Right forelimb (tissue), 1 donor: ENCODE data around the gene DOLK.

ENCODE experiments used
- DNase-seq: peaks from one replicate; pipeline ENCODE4 v3.0.0-alpha.2; 2018

DOLK gene

DNA sequence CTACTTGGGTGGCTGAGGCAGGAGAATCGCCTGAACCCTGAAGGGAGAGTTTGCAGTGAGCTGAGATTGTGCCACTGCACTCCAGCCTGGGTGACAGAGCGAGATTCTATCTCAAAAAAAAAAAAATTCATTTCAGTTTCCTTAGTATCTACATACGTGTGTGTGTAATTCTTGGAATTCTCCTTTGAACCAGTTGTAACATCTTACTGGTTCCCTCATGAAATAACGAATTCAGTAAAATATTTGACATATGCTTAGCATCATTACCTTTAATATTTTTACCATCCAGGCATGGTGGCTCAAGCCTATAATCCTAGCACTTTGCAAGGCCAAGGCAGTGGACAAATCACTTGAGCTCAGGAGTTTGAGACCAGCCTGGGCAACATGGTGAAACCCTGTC, 17.8 kb downstream of the DOLK start:
- DNase-seq, result no peak

DNA sequence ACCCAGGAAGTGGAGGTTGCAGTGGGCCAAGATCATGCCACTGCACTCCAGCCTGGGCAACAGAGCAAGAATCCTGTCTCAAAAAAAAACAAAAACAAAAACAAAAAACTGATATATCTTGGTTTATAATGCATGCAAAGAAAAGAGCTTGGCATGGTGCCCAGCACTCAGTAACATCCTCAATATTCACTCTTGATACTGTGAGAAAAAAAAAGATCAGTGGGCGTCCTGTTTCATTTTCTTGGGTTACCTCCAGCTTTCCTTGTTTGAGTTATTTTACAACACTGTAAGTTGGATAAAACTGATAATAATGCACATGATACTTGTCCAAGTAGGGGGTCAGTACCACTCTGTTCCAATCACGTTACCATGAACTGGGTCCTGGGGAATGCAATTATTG, 18.8 kb downstream of the DOLK start:
- no peak for DNase-seq

DNA sequence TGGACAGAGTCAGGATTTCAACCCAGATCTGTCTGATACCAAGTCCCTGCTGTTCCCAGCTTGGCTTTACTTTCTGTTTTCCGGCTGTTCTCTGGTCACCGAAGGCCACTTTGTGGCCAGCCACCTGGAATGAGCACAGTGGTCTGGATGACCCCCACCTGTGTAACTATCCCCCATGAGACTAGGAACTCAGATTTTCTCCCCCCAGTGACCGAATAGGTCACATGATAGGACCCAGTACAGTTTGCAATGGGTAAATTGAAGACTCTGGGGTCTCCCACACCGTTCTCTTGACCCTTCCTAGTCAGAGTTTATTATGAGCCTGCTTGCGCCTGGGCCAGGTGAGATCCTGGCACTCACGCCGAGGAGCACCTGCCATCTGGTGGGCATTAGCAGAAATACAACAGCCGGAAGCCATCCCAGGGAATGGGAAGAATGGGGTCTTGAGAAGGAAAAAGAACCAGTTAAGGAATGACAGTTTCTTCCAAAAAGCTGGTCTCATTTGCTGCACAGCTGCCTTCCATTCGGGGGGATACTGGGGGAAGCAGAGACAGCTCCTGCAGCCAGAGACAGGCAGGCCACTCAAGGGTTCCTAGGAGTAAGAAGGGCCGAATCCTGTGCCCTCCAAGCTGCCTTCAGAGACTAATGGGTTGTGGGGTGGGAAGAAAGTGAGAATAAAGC, 19.5 kb downstream of the DOLK start:
- no peak for DNase-seq

DNA sequence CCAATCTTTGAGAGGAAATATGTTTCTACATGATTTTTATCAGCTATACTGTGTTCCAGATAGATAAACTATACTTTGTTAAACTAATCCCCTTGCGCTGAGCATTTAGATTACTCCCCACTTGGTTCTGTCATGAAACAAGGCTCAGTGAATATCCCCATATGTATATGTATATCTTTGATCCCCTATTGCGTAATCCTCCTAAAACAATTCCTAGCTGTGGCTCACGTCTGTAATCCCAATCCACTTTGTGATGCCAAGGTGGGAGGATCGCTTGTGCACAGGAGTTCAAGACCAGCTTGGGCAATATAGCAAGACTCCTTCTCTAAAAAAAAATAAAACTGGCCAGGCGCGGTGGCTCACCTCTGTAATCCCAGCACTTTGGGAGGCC, 23.9 kb downstream of the DOLK start:
- DNase-seq, result no peak

DNA sequence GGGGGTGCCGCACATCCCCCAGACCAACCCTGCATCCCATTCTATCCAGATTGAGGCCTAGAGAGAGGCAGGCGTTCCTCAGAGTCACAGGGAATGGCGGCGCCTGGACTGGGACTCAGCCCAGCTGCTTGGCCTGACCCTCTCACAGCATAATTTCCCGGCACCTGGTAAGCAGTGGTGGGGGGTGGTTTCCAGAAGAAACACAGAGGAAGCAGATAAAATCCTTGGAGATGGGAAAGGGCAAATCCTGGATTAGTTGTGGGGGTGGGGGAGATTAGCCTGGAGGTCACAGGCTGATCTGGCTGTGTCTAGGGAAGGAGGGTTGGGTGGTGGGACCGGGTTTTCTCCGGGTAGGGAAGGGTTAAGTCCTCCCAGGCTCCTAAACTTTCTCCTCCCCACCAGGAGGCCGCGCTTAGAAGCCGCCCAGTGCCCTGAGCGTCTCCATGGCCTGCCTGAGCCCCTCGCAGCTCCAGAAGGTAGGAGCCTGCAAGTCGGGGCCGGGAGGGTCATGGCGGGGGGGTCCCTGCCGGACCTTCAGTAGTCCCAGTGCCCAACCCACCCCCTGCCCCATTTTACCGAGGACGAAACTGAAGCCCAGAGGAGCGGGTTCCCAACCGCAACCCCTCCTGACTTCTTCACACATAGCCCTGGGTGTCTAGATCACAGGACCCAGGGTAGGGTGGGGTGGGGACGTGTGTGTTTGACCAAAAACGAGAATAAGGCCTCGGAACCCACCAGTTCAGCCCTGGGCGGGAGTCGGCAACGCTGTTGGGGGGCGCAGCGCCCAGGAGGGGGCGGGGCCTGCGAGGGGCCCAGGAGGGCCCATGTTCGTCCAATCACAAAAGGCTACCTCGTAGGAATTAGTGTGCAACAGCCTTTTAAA, 25.3 kb downstream of the DOLK start:
- DNase-seq, result peak; percentile 85

DNA sequence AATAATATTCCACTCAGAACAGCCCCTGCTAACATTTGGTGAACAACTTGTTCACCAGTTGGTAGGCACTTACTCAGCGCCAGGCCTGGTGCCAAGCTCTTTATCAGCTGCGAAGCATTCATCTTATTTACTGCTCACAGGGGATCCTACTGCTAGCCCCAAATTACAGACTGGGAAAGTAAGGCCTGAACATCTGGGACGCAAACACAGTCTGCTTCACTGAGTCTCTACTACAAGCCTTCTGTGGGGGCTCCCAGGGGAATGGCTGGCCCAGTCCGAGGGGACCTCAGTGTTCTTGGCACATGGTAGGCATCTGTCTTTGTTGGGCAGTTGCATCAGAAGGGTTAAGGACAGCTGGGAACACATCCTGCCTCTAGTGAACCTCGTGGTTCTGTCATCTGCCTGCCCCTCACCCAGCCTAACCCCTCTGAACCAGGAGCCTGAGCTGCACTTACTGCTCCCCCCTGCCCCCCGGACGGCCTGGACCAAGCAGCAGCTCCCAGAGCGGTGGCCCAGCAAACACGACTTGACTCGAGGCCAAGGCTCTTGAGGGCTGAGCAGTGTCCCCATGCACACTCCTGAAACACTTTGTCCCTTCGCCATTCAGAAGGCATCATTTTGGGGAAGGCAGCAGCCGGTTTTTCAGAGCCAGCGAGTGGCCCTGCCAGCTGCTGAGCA, 26.9 kb downstream of the DOLK start, which contains the start of gene PHYHD1:
TSS of gene PHYHD1 (plus strand) at position 602 of the 678 bp plus-strand sequence. CDS start 1,342 bp downstream, outside the sequence.
- peak; percentile 57 for DNase-seq

DNA sequence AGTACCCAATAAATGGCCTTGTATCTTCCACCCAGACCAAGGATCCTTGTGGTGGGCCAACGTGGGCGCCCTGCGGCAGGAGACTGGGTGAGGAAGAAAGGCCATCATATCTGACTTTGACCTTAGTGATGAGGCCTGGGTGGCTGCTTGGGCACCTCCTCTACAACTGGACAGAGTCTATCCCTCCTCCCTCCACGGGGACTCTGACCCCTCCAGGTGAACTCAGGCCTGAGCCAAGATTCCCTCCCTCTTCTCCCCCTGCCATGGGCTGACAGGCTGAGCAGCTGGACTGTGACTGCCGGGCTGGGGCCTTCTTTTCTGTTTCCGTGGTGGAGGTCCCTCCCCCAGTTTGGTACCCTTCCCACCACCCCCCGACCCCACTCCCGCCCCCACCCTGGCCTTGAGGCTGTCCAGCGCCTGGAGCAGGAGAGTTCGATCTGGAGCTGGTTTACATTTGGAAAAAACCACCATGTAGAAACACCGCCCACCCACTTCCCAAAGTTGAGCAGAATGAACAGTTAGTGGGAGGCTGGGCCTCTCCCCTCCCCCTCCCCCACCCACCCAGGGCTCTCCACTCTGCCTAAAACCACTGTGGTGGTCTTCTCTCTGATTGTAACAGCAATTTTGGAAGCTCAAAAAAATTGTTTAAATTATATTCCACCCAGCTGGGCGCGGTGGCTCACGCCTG, 27.9 kb downstream of the DOLK start:
- DNase-seq, result no peak

DNA sequence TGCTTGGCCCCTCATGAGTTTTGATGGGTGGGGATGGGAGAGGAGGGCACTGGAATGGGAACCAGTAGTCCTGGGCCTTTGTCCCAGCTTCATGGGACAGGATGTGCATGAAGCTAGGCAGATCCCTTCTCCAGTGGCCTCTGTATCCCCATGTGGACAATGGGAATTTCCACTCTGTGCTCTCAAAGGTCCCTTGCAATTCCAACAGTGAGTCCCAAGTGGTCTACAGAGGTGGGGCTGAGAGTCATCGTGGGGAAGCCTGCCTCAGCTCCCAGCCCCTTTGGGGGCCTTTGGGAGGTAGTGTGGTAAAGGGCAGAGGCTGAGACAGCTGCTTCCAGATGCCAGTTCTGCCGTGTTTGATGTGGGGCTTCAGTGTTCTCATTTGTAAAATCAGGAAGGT, 28.5 kb downstream of the DOLK start:
- no peak for DNase-seq

DNA sequence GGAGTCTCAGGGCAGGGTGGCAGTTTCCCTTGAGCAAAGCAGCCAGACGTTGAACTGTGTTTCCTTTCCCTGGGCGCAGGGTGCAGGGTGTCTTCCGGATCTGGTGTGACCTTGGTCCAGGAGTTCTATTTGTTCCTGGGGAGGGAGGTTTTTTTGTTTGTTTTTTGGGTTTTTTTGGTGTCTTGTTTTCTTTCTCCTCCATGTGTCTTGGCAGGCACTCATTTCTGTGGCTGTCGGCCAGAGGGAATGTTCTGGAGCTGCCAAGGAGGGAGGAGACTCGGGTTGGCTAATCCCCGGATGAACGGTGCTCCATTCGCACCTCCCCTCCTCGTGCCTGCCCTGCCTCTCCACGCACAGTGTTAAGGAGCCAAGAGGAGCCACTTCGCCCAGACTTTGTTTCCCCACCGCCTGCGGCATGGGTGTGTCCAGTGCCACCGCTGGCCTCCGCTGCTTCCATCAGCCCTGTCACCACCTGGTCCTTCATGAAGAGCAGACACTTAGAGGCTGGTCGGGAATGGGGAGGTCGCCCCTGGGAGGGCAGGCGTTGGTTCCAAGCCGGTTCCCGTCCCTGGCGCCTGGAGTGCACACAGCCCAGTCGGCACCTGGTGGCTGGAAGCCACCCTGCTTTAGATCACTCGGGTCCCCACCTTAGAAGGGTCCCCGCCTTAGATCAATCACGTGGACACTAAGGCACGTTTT, 30.1 kb downstream of the DOLK start:
- peak; percentile 86 for DNase-seq

DNA sequence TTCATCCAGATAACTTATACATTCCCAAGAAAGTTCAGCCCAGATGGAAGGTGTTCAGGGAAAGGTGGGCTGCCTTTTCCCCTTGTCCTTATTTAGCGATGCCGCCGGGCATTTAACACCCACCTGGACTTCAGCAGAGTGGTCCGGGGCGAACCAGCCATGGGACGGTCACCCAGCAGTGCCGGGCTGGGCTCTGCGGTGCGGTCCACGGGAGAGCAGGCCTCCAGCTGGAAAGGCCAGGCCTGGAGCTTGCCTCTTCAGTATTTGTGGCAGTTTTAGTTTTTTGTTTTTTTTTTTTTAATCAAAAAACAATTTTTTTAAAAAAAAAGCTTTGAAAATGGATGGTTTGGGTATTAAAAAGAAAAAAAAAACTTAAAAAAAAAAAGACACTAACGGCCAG, 30.7 kb downstream of the DOLK start:
- no peak for DNase-seq

DNA sequence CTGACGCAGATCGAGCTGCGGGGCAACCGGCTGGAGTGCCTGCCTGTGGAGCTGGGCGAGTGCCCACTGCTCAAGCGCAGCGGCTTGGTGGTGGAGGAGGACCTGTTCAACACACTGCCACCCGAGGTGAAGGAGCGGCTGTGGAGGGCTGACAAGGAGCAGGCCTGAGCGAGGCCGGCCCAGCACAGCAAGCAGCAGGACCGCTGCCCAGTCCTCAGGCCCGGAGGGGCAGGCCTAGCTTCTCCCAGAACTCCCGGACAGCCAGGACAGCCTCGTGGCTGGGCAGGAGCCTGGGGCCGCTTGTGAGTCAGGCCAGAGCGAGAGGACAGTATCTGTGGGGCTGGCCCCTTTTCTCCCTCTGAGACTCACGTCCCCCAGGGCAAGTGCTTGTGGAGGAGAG, 31.2 kb downstream of the DOLK start:
- no peak for DNase-seq

DNA sequence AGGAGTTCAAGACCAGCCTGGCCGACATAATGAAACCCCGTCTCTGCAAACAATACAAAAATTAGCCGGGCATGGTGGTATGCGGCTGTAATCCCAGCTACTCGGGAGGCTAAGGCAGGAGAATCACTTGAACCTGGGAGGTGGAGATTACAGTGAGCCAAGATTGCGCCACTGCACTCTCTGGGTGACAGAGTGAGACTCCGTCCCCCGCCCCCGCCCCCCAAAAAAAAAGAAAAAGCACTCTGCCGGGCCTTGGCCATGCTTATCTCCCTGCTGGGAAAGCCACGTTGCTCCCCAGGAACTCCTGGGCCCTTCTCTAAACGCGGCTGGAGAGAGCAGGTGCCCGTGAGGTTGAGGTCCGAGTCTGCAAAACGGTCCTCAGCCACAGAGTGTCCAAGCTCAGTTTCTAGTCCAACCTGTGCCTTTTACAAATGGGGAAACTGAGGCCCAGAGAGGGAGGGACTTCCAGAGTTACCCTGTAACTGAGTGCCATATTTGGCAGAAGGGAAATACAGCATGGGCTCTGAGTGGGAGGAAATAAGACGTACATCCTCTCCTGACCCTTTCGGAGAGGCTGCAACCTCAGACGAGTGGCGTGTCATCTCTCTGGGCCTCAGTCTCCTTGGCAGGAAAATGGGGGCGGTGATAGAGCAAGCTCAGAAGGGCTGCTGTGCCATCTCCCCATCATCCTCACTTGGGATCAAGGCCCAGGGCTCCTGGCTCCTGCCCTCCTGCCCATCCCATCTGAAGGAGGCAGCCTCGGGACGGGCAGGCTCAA, 33.2 kb downstream of the DOLK start:
- DNase-seq, result no peak

DNA sequence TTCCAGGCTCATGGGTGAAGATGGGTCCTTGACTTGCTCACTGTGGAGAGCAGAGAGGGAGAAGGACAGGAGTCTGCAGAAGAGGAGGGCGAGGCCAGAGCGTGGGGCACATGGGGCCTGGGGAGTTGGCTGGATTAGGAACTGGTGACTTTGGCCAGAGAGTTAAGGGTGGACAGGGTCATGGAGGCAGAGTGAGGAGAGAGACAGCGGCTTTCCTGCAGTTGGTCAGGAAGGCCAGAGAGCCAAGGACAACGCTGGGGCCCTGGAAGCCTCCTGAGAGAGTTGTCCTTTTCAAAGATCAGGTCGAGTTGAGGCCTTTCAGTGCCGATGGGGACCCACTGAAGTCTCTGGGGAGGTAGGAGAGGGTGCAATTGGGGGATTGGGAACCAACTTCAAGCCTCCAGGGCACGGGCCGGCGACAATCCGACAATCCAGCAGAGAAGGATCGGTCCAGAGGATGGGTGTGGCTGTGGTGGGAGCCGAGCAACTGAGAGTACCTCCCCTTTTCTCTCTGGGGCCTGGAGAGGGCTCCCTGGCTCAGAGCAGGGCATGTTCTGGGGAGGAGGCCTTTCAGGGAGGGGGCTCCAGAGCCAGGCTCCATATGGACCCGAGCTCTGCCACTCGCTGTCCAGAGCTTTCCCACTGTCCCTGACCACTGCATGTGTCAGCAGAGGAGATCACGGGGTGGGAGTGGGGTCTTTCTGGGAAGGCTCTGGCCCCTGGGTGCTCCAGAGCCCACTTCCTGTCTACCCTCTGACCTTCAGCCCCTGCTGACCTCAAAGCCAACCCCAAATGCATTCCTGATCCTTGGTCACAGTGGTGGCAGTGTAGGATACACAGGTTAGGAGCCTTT, 34.1 kb downstream of the DOLK start:
- no peak for DNase-seq

DNA sequence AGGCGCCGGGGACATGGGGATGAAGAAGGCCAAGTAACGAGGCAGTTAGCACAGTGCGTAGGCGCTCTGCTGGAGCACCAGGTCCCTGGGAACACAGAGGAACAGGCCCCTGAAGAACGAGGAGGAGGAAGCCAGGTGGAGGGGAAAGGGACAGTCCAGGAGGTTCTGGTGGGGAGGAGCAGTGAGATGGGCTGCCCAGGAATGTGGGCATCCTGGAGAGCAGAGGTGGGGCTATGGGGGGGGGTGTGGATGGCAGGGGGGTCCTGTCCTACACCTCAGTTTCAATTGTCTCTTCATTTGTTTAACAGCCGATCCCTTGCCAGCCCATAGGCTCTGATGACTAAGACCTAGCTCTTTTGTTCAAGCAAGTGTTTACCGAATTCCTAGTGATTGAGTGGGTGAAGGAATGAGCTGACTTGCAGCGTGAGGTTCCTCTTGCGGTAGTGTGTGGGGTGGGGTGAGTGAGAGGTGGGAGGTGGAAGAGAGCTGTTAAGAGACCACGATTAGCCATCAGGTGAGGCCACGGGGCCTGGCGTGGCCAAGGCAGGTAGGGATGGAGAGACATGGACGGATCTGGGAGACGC, 35.0 kb downstream of the DOLK start:
- no peak for DNase-seq

DNA sequence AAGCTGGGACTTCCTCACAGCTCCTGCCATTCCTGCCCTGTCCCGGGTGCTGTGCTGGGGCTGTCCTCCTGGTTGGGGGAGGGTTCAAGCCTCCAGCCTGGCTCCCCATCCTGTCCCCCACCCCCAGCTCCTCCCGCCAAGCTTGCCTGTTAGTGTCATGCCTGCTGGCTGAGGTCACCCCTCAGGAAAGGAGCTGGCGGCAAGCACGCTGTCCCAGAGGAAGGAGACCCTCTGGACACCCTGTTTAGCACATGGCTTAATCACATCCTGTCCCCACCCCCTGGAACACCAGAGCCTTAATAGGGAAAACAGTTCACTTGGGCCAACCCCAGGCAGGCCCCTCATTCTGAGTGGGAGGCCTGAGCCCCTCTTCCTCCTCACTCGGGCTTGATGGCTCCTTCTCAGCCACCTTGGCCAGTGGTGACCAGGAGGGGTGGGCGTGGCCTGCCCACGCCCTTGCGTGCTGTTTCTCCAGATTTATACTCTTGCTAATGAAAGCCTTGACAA, 35.8 kb downstream of the DOLK start:
- peak; percentile 59 for DNase-seq

DNA sequence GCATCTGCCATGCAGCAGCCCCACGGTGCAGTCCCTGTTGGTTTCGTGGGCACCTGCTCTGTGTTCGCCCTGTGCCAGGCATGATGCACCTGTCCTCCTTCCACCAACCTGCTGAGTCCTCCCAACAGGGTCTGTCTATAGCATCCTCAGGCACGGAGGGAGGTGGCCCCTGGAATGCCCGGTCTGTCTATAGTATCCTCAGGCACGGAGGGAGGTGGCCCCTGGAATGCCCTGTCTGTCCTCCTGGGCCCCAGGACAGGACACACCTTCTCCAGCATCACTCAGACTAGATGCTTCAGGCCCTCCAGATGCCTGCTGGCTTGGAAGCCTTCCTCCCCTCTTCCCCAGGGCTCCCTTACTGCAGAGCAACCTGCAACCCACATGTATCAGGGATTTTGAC, 36.5 kb downstream of the DOLK start:
- no peak for DNase-seq

DNA sequence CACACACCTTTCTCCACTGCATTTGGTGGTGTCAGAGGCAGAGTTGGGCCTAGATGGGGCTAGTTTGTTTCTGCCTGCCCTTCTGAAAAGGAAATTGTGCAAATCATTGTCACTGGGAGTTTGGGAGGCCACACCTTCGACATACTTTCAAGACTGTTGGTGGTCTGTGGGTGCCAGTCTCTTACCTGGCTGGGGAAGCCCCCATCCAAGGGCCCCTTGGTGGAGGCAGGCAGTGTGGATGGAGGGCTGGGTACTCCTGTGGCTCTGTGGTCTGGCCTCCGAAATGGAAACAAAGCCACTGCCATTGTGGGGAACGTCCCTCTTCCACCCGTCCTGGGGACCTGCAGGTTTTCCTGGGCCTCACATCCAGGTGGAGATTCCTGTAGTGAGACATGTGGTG, 37.5 kb downstream of the DOLK start:
- no peak for DNase-seq

DNA sequence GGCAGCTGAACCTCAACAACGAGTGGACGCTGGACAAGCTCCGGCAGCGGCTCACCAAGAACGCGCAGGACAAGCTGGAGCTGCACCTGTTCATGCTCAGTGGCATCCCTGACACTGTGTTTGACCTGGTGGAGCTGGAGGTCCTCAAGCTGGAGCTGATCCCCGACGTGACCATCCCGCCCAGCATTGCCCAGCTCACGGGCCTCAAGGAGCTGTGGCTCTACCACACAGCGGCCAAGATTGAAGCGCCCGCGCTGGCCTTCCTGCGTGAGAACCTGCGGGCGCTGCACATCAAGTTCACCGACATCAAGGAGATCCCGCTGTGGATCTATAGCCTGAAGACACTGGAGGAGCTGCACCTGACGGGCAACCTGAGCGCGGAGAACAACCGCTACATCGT, 39.0 kb downstream of the DOLK start:
- no peak for DNase-seq

DNA sequence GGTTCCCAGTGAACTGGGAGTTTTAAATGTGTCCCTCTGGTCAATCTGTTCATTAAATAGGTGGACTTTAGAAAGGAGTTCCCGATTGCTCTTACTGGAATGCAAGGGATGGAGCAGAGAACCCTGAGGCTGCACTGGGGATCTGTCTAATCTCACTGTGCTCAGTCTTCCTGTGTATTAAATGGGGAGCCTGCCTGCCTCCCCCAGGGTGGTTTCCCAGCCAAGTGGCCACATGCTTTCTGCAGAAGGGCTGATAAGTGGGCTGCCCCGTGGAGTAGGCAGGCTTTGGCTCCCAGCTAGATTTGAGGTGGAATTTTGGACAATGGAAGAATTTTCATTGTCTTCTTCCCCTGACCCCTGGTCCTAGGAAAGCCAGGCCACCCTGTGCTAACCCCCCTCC, 40.7 kb downstream of the DOLK start:
- DNase-seq, result no peak

DNA sequence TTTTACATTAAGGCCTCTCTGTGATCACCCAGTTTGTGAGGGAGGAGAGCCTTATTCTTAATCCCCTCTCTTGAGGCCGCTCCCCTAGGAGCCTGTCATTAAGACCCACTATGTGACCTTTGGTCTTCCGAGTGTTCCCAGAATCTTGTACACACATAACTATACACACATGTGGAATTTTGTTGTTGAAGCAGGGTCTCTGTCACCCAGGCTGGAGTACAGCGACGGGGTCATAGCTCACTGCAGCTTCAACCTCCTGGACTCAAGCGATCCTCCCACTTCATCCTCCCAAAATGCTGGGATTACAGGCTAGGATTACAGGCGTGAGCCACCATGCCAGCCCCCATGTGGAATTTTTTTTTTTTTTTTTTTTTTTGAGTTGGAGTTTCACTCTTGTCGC, 41.4 kb downstream of the DOLK start:
- no peak for DNase-seq
